Dendritic cell treated with granulocyte-macrophage colony-stimulating factor and Interleukin-4, amounts not matched to agents 40 ng/mL and 50 ng/mL, for 4 days (primary cell): Measurements from ENCODE around the gene PLCL2.

ENCODE experiments used
- H3K27ac Mint-ChIP-seq: one replicate; pipeline ENCODE4 v1.8.0; 2022; ENCODE audit warnings: mild to moderate bottlenecking, mixed read lengths
- H3K27me3 Mint-ChIP-seq: one replicate; pipeline ENCODE4 v1.8.0; 2022; ENCODE audit warnings: mild to moderate bottlenecking, mixed read lengths
- H3K36me3 Mint-ChIP-seq: one replicate; pipeline ENCODE4 v1.8.0; 2022; ENCODE audit warnings: low read depth, mixed read lengths
- H3K4me1 Mint-ChIP-seq: one replicate; pipeline ENCODE4 v1.8.0; 2022; ENCODE audit warnings: low read depth, mixed read lengths
- H3K4me3 Mint-ChIP-seq: one replicate; pipeline ENCODE4 v1.8.0; 2022; ENCODE audit warnings: mild to moderate bottlenecking, moderate library complexity, mixed read lengths
- H3K9me3 Mint-ChIP-seq: one replicate; pipeline ENCODE4 v1.8.0; 2022; ENCODE audit warnings: mixed read lengths
- intact Hi-C: fragments of 100-400 bp; cut with micrococcal nuclease; formaldehyde crosslinking; loops from one replicate; pipeline ENCODE4 v1.15.0; 2022

The PLCL2 gene

DNA sequence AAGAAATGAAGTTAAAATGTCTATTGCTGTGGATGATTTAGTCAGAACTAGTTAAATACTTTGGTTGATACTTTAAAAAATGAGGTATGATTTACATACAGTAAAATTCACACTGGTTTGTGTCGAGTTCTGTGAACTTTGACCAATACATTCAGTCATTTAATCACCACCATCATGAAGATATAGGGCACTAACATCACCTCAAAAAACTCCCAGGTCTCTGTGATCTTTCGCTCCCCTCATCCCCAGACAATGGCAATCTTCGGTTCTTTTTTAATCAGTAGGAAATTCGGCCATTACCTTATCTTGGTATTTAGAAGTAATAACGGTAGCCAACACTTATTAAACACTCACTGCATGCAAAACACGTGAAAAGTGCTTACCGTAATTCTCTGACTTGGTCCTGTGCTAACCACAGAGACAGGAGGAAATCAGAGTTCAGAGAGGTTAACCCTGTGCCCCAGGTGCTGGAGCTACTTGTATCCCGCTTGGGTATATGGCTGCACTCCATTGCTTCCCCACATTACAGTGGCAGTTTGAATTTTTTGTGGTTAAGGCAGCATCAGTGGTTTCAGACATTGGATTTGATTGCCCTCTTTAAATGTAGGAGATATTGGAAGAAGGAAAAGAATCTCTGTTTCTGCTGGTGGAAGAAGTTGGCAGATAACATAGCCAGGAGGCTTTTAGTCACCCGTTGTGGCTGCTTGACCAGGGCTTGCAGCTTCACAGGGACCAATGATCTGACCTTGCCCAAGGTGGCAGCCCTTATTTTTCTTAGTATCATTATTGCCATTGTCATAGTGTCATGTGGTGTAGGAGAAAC lies 4.2 kb downstream of the PLCL2 start:
- Mint-ChIP-seq H3K4me1 (peaks cover 45% of the 10 kb centered on the region), H3K27ac (peak overlapping the region; percentile 53), H3K27me3 (no peaks in the 10 kb centered on the region), H3K36me3 (peaks cover 16% of the 10 kb centered on the region), H3K4me3 (peak overlapping the region; percentile 6), H3K9me3 (no peaks in the 10 kb centered on the region)
- intact Hi-C loops, result loop anchor here (10.0 kb wide), 1 partner anchor 284 kb away; the partner anchor contains the start of gene DAZL

DNA sequence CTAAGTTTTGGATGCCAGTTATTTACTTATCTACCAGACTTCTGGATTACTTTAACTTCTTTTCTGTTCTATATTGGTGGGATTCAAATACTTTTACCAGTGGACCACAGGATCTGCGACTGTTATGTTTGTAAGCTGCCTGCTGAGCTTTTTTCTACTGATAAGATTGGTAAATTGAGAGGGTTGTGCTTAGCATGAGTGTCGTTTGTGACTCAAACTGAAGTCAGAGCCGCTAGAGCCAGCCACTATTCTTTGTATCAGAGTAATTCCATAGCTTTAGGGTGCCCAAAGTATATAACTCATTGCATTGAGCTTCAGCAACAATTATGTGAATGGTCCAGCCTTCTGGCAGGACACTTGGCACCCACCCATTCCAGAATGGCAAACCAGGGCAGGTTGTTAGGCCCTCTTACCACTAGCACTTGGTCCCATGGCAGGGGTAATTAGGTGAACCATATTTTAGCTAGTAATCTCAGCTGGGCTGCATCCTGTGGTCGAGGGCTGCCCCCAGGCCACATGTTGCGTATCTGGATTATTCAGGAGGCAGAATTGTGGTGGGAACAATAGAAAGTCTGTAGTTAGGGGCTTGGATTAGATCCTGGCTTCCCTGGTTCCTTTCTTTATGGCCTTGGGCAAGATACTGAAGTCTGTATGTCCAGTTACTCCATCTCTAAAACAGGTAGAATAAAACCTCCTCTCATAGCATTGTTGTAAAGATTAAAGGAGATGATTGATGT lies 6.0 kb downstream of the PLCL2 start:
- Mint-ChIP-seq H3K27me3 (no peaks in the 10 kb centered on the region), H3K9me3 (no peaks in the 10 kb centered on the region), H3K36me3 (peaks cover 2% of the 10 kb centered on the region), H3K4me1 (peaks cover 45% of the 10 kb centered on the region), H3K27ac (no peak overlapping the region), H3K4me3 (no peak overlapping the region)
- intact Hi-C loops, result no loop called here

- peaks cover 47% of the 10 kb centered on the region for H3K4me1 Mint-ChIP-seq
- no peak overlapping the region for H3K4me3 Mint-ChIP-seq
- no peaks in the 10 kb centered on the region for H3K36me3 Mint-ChIP-seq
- no peaks in the 10 kb centered on the region for H3K9me3 Mint-ChIP-seq
- no peaks in the 10 kb centered on the region for H3K27me3 Mint-ChIP-seq
- intact Hi-C loops, result no loop called here
- H3K27ac Mint-ChIP-seq, result no peak overlapping the region
Measured at GRCh38 chr3:16893618-16894200, 9.0 kb downstream of the PLCL2 start.

GRCh38 chr3:16896094-16896627 lies 11.4 kb downstream of the PLCL2 start:
- intact Hi-C loops, result no loop called here
- H3K27me3 Mint-ChIP-seq, result no peaks in the 10 kb centered on the region
- H3K9me3 Mint-ChIP-seq, result no peaks in the 10 kb centered on the region
- no peaks in the 10 kb centered on the region for H3K36me3 Mint-ChIP-seq
- no peak overlapping the region for H3K27ac Mint-ChIP-seq
- peaks cover 33% of the 10 kb centered on the region for H3K4me1 Mint-ChIP-seq
- no peak overlapping the region for H3K4me3 Mint-ChIP-seq

GRCh38 chr3:16896820-16897219 lies 12.1 kb downstream of the PLCL2 start:
- Mint-ChIP-seq H3K36me3 (no peaks in the 10 kb centered on the region), H3K4me3 (no peak overlapping the region)
- intact Hi-C loops, result no loop called here

DNA sequence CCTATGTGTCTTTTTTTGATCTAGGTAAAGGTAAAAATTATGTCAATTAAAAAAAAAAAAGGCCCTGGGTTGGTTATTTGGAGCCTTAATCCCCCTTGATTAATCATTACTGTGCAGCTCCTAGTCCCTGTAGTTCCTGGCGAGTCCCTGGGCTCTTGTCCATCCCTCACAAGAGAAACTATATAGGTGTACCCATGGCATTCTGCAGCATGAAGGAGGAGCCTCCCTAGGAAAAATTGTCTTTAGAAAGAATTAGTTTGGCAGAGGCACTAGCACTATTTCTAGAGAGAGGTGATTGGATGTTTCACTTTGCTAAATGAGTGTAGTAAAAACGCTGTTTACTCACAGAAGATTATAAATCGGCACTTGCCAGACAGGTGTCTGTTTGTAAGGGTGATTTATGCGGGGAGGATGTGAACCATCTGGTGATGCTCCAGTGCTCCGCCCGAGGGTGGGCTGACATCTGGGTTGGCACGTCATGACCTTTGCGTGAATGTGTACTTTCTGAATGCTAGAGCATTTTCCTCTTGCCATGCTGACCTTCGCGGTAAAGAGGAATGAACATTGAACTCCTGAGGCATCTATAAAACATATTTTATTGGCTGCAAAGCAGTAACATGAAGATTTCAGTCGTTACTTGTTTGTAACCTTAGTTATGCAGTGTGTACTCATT lies 12.6 kb downstream of the PLCL2 start:
- no peaks in the 10 kb centered on the region for H3K9me3 Mint-ChIP-seq
- H3K27me3 Mint-ChIP-seq, result no peaks in the 10 kb centered on the region
- intact Hi-C loops, result no loop called here
- no peak overlapping the region for H3K4me3 Mint-ChIP-seq
- H3K4me1 Mint-ChIP-seq, result peaks cover 31% of the 10 kb centered on the region
- no peaks in the 10 kb centered on the region for H3K36me3 Mint-ChIP-seq
- H3K27ac Mint-ChIP-seq, result no peak overlapping the region

More at GRCh38 chr3:16896820-16897219, 12.1 kb downstream of the PLCL2 start:
- Mint-ChIP-seq H3K27ac (no peak overlapping the region), H3K27me3 (no peaks in the 10 kb centered on the region), H3K9me3 (no peaks in the 10 kb centered on the region), H3K4me1 (peaks cover 33% of the 10 kb centered on the region)

DNA sequence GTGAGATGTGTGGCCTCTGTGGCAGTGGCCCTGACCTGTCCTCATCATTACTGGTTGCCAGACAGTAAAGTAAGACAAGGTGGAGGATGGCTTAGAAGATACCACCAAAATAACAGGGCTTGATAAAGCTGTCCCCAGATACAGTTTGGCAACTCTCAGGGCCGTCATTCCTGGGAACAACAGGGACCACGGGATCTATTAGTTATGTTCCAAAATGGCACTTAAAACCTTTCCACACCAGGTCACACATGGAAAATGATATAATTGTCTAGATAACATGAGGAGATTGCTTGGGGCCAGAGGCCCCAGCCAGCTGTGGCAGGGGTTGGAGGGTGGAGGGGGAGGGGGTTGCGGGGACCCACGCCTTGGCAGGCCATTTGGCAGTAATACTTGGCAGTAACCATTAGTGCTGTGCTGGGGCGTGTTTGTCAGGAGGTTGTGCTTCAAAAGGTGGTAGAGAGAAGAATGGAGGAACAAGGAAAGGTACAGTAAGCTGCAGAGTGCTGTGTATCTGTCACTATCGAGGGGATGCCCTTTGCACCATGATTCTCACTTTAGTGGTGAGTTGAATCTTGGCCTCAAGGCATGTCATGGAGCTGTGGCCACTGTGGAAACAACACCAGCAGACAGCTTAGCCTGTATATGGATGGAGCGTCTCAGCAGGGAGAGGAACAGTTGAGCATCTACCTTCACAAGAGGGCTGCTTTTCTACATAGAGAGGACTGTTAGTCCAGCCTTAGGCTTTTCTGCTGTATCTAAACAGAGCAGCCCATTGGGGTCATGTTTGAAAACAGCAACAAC lies 14.0 kb downstream of the PLCL2 start:
- peaks cover under 1% of the 10 kb centered on the region for H3K9me3 Mint-ChIP-seq
- H3K4me3 Mint-ChIP-seq, result no peak overlapping the region
- peaks cover 37% of the 10 kb centered on the region for H3K4me1 Mint-ChIP-seq
- H3K27ac Mint-ChIP-seq, result no peak overlapping the region
- no peaks in the 10 kb centered on the region for H3K36me3 Mint-ChIP-seq
- no peaks in the 10 kb centered on the region for H3K27me3 Mint-ChIP-seq
- intact Hi-C loops, result no loop called here

DNA sequence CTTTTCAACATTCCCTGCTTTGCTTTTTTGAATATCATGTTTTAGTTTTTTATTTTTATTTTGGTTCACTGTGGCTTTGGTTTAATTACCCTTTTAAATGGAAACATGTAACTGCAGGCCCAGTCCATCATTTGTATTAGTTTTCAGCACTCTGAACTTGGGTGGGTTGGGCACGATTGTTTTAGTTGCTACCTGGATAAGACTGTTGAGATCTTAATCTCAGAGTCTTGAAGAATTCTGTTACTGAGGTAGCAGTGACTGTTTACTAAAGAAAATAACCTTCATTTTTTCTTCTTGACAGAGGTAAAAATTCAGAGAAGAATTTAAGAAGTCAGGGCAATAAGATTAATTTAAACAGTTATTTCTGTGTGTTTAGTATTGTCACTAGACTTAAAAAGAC lies 15.2 kb downstream of the PLCL2 start:
- Mint-ChIP-seq H3K4me1 (peaks cover 37% of the 10 kb centered on the region), H3K36me3 (peaks cover 11% of the 10 kb centered on the region), H3K4me3 (no peak overlapping the region), H3K27me3 (no peaks in the 10 kb centered on the region), H3K27ac (no peak overlapping the region), H3K9me3 (peaks cover 11% of the 10 kb centered on the region)
- intact Hi-C loops, result no loop called here

DNA sequence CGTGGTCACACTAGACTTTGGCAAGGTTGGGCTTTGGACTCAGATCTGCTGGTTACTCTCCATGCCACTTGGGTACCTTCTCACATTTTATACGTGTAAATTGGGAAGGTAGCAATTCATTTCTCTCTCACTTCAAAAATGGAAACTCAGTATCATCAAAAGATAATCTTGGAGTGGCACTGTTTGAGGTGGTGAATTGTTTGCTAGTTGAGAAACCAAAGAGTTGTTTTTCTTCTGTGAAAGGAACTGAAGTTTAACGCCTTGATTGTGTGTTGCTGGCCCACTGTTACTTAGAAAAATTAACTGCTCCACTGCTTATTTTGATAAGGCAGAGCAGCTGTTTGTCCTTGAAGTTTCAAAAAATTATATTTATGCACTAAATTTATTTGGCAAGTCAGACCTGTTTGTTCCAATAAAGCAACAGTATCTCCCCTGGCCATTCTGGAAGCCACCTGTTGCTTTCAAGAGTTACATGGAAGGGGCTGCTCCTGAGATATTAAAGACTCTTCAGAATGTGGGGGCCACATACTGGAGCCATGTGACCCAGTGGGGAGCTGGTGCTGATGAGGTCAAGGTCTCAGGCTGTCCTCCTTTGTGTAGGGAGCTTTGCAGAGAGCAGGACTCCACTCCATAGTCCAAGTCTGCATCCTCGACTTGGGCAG lies 16.2 kb downstream of the PLCL2 start:
- Mint-ChIP-seq H3K4me1 (peaks cover 37% of the 10 kb centered on the region), H3K36me3 (peaks cover 12% of the 10 kb centered on the region), H3K27ac (peak overlapping the region; percentile 16), H3K27me3 (no peaks in the 10 kb centered on the region), H3K4me3 (no peak overlapping the region), H3K9me3 (peaks cover 11% of the 10 kb centered on the region)
- intact Hi-C loops, result no loop called here

DNA sequence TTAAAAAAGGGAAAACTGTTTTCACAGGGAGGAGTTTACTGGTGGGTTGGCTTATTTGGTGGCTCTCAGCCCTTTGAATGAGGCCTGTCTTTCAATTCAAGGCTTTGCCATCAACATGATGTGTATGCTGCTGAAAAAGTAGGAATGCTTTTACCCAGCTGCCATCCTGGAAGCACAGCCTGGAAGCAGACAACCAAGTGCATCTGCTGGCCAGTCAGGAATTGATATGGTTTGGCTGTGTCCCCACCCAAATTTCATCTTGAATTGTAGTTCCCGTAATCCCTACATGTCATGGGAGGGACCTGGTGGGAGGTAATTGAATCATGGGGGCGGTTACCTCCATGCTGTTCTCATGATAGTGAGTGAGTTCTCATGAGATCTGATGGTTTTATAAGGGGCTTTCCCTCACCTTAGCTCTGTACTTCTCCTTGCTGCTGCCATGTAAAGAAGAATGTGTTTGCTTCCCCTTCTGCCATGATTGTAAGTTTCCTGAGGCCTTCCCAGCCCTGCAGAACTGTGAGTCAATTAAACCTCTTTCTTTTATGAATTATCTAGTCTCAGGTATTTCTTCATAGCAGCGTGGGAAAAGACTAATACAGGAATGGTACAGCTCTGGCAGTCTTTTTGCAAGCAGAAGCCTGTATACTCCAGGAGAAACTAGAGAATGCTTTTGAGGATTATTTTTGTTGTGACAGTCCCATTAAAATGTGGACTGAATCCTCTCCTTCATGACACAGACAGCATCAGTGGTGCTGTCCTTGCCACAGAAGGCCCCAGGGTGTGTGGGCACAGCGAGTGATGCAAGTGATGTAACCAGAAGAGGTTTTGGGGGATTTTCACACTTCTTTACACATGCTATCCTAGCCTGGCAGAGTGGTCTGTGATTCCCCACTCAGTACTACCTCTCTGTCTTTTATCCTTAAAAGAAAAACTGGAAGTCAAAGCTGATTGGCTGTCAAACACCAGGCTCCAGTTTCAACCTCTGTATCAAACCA lies 20.0 kb downstream of the PLCL2 start:
- intact Hi-C loops, result no loop called here
- H3K4me3 Mint-ChIP-seq, result no peak overlapping the region
- no peaks in the 10 kb centered on the region for H3K27me3 Mint-ChIP-seq

GRCh38 chr3:16905704-16906103 lies 20.9 kb downstream of the PLCL2 start:
- H3K4me1 Mint-ChIP-seq, result peaks cover 38% of the 10 kb centered on the region

More for the DNA sequence above, 20.0 kb downstream of the PLCL2 start:
- peaks cover 11% of the 10 kb centered on the region for H3K9me3 Mint-ChIP-seq
- no peak overlapping the region for H3K27ac Mint-ChIP-seq
- H3K36me3 Mint-ChIP-seq, result peaks cover 12% of the 10 kb centered on the region
- peaks cover 28% of the 10 kb centered on the region for H3K4me1 Mint-ChIP-seq

GRCh38 chr3:16906682-16907081 lies 21.9 kb downstream of the PLCL2 start:
- intact Hi-C loops, result no loop called here
- Mint-ChIP-seq H3K4me3 (no peak overlapping the region), H3K27ac (no peak overlapping the region), H3K9me3 (peaks cover 11% of the 10 kb centered on the region), H3K36me3 (peaks cover 12% of the 10 kb centered on the region), H3K27me3 (no peaks in the 10 kb centered on the region), H3K4me1 (peaks cover 34% of the 10 kb centered on the region)

More at GRCh38 chr3:16905704-16906103, 20.9 kb downstream of the PLCL2 start:
- Mint-ChIP-seq H3K9me3 (peaks cover 11% of the 10 kb centered on the region), H3K4me3 (no peak overlapping the region), H3K27ac (no peak overlapping the region), H3K27me3 (no peaks in the 10 kb centered on the region), H3K36me3 (peaks cover 12% of the 10 kb centered on the region)
- intact Hi-C loops, result no loop called here
